ENCODE data around the gene RAB6B. TPM values are rescaled to one million over a fixed set of nuclear protein-coding genes. Genes with fewer than 3 reads are reported as not detected.

Gene RAB6B
- total and polyA plus RNA-seq, 2 experiments from 2014 or later, result 1.2 to 3.9 TPM

DNA sequence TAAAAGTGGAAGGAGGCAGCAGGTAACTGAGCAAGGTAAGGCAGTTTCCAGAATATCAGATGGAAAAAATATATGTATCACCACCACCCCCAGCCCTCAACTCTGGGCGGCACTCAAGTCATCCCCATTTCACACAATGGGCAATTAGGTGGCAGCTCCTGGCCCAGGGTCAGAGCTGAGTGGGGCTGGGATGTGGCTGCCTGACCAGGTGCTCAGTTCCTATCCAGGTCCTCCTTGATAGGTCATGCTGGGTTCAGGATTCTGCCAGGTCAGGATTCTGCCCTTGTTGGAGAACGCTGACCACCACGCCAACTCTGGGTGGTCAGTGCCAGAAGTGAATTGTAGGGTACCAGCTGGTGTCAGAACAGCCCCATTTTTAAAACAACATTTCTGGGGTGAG is 29.5 kb downstream of the RAB6B start:
- no peaks in the 10 kb centered on the region for H3F3A ChIP-seq (replicated peaks; ENCODE audit: low read depth)
- no peaks in the 10 kb centered on the region for H3K9me2 ChIP-seq (ENCODE audit: insufficient read depth)
- H3K27me3 ChIP-seq (ENCODE audit: insufficient read depth), result no peaks in the 10 kb centered on the region
- Mint-ChIP-seq H3K9me3 (no peaks in the 10 kb centered on the region), H3K27me3 (ENCODE audit: insufficient read depth, low read depth, poor library complexity) (peaks cover 17% of the 10 kb centered on the region), H3K4me1 (peaks cover 14% of the 10 kb centered on the region), H3K36me3 (ENCODE audit: low read depth) (no peaks in the 10 kb centered on the region), H3K27ac (no peak overlapping the region), H3K4me3 (no peak overlapping the region)
- ATAC-seq, result no peak
- no peak overlapping the region for H3K4me2 ChIP-seq
- no peak for DNase-seq (ENCODE audit: low spot score)
- H3K36me3 ChIP-seq (ENCODE audit: insufficient read depth), result no peaks in the 10 kb centered on the region
- no peaks in the 10 kb centered on the region for H4K20me1 ChIP-seq (replicated peaks; ENCODE audit: insufficient read depth)
- no peaks in the 10 kb centered on the region for H3K79me2 ChIP-seq (replicated peaks; ENCODE audit: insufficient read depth)
- H3K4me3 ChIP-seq, result no peak overlapping the region
- H3K4me1 ChIP-seq (ENCODE audit: insufficient read depth), result no peaks in the 10 kb centered on the region
- TF ChIP-seq, protein P1, sequence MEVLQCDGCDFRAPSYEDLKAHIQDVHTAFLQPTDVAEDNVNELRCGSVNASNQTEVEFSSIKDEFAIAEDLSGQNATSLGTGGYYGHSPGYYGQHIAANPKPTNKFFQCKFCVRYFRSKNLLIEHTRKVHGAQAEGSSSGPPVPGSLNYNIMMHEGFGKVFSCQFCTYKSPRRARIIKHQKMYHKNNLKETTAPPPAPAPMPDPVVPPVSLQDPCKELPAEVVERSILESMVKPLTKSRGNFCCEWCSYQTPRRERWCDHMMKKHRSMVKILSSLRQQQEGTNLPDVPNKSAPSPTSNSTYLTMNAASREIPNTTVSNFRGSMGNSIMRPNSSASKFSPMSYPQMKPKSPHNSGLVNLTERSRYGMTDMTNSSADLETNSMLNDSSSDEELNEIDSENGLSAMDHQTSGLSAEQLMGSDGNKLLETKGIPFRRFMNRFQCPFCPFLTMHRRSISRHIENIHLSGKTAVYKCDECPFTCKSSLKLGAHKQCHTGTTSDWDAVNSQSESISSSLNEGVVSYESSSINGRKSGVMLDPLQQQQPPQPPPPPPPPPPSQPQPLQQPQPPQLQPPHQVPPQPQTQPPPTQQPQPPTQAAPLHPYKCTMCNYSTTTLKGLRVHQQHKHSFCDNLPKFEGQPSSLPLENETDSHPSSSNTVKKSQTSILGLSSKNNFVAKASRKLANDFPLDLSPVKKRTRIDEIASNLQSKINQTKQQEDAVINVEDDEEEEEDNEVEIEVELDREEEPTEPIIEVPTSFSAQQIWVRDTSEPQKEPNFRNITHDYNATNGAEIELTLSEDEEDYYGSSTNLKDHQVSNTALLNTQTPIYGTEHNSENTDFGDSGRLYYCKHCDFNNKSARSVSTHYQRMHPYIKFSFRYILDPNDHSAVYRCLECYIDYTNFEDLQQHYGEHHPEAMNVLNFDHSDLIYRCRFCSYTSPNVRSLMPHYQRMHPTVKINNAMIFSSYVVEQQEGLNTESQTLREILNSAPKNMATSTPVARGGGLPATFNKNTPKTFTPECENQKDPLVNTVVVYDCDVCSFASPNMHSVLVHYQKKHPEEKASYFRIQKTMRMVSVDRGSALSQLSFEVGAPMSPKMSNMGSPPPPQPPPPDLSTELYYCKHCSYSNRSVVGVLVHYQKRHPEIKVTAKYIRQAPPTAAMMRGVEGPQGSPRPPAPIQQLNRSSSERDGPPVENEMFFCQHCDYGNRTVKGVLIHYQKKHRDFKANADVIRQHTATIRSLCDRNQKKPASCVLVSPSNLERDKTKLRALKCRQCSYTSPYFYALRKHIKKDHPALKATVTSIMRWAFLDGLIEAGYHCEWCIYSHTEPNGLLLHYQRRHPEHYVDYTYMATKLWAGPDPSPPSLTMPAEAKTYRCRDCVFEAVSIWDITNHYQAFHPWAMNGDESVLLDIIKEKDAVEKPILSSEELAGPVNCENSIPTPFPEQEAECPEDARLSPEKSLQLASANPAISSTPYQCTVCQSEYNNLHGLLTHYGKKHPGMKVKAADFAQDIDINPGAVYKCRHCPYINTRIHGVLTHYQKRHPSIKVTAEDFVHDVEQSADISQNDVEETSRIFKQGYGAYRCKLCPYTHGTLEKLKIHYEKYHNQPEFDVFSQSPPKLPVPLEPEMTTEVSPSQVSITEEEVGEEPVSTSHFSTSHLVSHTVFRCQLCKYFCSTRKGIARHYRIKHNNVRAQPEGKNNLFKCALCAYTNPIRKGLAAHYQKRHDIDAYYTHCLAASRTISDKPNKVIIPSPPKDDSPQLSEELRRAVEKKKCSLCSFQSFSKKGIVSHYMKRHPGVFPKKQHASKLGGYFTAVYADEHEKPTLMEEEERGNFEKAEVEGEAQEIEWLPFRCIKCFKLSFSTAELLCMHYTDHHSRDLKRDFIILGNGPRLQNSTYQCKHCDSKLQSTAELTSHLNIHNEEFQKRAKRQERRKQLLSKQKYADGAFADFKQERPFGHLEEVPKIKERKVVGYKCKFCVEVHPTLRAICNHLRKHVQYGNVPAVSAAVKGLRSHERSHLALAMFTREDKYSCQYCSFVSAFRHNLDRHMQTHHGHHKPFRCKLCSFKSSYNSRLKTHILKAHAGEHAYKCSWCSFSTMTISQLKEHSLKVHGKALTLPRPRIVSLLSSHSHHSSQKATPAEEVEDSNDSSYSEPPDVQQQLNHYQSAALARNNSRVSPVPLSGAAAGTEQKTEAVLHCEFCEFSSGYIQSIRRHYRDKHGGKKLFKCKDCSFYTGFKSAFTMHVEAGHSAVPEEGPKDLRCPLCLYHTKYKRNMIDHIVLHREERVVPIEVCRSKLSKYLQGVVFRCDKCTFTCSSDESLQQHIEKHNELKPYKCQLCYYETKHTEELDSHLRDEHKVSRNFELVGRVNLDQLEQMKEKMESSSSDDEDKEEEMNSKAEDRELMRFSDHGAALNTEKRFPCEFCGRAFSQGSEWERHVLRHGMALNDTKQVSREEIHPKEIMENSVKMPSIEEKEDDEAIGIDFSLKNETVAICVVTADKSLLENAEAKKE (CRISPR knock-in tag; IDR thresholded peaks at IDR 0.05), result no peak
- no peak for TF ChIP-seq ZNF331 (CRISPR knock-in tag; IDR thresholded peaks at IDR 0.05; ENCODE audit: low read depth)
- TF ChIP-seq CREB1 (CRISPR knock-in tag; IDR thresholded peaks at IDR 0.05; ENCODE audit: low read depth), result no peak
- TF ChIP-seq POLR2AphosphoS5 (IDR thresholded peaks at IDR 0.05; ENCODE audit: low read depth), result no peak
- no peak for TF ChIP-seq EZH2phosphoT487 (IDR thresholded peaks at IDR 0.05; ENCODE audit: unreplicated experiment)
- TF ChIP-seq, protein P2, sequence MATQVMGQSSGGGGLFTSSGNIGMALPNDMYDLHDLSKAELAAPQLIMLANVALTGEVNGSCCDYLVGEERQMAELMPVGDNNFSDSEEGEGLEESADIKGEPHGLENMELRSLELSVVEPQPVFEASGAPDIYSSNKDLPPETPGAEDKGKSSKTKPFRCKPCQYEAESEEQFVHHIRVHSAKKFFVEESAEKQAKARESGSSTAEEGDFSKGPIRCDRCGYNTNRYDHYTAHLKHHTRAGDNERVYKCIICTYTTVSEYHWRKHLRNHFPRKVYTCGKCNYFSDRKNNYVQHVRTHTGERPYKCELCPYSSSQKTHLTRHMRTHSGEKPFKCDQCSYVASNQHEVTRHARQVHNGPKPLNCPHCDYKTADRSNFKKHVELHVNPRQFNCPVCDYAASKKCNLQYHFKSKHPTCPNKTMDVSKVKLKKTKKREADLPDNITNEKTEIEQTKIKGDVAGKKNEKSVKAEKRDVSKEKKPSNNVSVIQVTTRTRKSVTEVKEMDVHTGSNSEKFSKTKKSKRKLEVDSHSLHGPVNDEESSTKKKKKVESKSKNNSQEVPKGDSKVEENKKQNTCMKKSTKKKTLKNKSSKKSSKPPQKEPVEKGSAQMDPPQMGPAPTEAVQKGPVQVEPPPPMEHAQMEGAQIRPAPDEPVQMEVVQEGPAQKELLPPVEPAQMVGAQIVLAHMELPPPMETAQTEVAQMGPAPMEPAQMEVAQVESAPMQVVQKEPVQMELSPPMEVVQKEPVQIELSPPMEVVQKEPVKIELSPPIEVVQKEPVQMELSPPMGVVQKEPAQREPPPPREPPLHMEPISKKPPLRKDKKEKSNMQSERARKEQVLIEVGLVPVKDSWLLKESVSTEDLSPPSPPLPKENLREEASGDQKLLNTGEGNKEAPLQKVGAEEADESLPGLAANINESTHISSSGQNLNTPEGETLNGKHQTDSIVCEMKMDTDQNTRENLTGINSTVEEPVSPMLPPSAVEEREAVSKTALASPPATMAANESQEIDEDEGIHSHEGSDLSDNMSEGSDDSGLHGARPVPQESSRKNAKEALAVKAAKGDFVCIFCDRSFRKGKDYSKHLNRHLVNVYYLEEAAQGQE (IDR thresholded peaks at IDR 0.05; ENCODE audit: unreplicated experiment), result no peak
- no peak for TF ChIP-seq ZNF114 (CRISPR knock-in tag; IDR thresholded peaks at IDR 0.05)
- TF ChIP-seq CTCF (conservative IDR thresholded peaks at IDR 0.05; ENCODE audit: low read depth in 2 of 2), result no peak
- no peak for TF ChIP-seq NANOG (IDR thresholded peaks at IDR 0.05; ENCODE audit: borderline replicate concordance)
- no peak for TF ChIP-seq EZH2 (IDR thresholded peaks at IDR 0.05; ENCODE audit: low read depth, unreplicated experiment)
- no peak for TF ChIP-seq STAT1 (IDR thresholded peaks at IDR 0.05; ENCODE audit: unreplicated experiment)
- TF ChIP-seq, protein P3, sequence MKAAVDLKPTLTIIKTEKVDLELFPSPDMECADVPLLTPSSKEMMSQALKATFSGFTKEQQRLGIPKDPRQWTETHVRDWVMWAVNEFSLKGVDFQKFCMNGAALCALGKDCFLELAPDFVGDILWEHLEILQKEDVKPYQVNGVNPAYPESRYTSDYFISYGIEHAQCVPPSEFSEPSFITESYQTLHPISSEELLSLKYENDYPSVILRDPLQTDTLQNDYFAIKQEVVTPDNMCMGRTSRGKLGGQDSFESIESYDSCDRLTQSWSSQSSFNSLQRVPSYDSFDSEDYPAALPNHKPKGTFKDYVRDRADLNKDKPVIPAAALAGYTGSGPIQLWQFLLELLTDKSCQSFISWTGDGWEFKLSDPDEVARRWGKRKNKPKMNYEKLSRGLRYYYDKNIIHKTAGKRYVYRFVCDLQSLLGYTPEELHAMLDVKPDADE (IDR thresholded peaks at IDR 0.05), result no peak
- no peak for TF ChIP-seq JUNB (IDR thresholded peaks at IDR 0.05; ENCODE audit: unreplicated experiment)
- H2AFZ ChIP-seq, result no peak overlapping the region
- no peak overlapping the region for H3K27ac ChIP-seq (ENCODE audit: low read depth)
